ENCODE data around the gene PTPN18. TPM values are rescaled to one million over a fixed set of nuclear protein-coding genes. Genes with fewer than 3 reads are reported as not detected.

The PTPN18 gene
- total RNA-seq, 1 donor from 2014 or later: 30.2 TPM

DNA sequence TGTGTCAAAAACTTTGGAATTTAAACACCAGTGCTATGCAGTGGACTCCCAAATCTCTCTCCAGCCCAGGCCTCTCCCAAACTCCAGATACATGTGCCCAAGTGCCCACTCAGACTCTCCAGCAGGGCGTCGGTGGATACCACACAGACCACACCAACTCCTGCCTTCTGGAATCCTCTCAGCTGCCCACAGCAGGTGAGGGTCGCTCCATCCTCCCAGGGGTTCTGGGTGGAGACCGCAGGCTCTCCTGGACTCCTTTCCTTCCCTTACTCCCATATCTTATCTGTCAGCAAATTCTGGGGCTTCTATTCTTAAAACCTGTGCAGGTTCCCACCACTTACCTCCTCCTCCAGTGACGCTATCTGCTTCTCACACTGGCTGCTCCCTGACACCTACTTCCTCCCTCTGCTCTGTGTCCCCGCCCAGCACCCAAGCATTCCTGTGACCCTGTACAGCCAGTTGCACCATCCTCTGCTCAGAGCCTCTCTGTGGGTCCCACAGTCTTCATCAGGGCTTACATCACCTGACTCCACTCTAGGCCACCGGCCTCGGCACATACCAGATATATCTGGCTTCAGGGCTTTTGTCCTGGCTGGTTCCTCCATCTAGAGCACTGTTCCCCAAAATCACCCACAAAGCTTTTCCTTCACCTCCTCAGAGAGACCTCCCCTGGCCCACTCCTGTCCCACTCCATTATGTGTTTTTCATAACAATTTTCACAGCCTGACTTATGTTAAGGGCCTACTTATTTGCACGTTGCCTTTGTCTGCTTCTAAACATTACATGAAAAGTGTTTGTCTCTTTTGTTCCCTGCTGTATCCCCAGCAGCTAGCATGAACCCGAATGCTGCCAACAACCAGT, 15.7 kb upstream of the PTPN18 start:
- DNase-seq (ENCODE audit: extremely low spot score, unreplicated experiment): no peak
- H3K36me3 Mint-ChIP-seq (ENCODE audit: unreplicated experiment): peaks cover 17% of the 10 kb centered on the region
- no peaks in the 10 kb centered on the region for H3K9me3 Mint-ChIP-seq (ENCODE audit: unreplicated experiment)
- TF ChIP-seq, protein P1, sequence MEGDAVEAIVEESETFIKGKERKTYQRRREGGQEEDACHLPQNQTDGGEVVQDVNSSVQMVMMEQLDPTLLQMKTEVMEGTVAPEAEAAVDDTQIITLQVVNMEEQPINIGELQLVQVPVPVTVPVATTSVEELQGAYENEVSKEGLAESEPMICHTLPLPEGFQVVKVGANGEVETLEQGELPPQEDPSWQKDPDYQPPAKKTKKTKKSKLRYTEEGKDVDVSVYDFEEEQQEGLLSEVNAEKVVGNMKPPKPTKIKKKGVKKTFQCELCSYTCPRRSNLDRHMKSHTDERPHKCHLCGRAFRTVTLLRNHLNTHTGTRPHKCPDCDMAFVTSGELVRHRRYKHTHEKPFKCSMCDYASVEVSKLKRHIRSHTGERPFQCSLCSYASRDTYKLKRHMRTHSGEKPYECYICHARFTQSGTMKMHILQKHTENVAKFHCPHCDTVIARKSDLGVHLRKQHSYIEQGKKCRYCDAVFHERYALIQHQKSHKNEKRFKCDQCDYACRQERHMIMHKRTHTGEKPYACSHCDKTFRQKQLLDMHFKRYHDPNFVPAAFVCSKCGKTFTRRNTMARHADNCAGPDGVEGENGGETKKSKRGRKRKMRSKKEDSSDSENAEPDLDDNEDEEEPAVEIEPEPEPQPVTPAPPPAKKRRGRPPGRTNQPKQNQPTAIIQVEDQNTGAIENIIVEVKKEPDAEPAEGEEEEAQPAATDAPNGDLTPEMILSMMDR (IDR thresholded peaks at IDR 0.05): no peak
- H3K4me3 Mint-ChIP-seq (ENCODE audit: unreplicated experiment): peak overlapping the region; percentile 34
- no peaks in the 10 kb centered on the region for H3K27me3 Mint-ChIP-seq (ENCODE audit: unreplicated experiment)
- no peak overlapping the region for H3K27ac Mint-ChIP-seq (ENCODE audit: unreplicated experiment)
- H3K4me1 Mint-ChIP-seq (ENCODE audit: unreplicated experiment): peaks cover 39% of the 10 kb centered on the region

DNA sequence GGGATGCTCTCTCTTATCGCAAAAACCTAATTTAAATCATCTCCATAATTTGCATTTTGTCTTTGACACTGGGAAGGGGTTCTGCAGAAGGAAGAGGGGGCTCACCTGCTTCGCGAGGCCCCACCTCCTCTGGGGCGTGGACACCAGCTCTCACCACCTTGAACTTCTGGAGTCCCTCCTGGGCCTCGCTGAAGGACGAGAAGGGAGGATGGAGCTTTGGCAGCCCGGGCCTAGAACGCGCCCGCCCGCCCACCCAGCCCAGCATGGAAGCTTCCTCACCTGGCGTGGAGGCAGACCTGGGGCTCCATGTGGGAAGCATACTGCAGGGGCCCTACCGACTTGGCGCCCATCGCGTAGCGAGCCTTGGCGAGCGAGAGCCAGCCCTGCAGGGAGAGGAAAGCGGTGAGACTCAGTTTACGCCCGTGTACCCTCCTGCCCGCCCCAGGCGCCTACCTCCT, 14.3 kb upstream of the PTPN18 start:
- peak overlapping the region; percentile 100 for H3K27ac Mint-ChIP-seq (ENCODE audit: unreplicated experiment)
- H3K4me3 Mint-ChIP-seq (ENCODE audit: unreplicated experiment): peak overlapping the region; percentile 100
- peaks cover 27% of the 10 kb centered on the region for H3K36me3 Mint-ChIP-seq (ENCODE audit: unreplicated experiment)
- TF ChIP-seq, protein P1 (IDR thresholded peaks at IDR 0.05): no peak
- H3K9me3 Mint-ChIP-seq (ENCODE audit: unreplicated experiment): no peaks in the 10 kb centered on the region
- H3K27me3 Mint-ChIP-seq (ENCODE audit: unreplicated experiment): no peaks in the 10 kb centered on the region
- H3K4me1 Mint-ChIP-seq (ENCODE audit: unreplicated experiment): peaks cover 38% of the 10 kb centered on the region
- no peak for DNase-seq (ENCODE audit: extremely low spot score, unreplicated experiment)

DNA sequence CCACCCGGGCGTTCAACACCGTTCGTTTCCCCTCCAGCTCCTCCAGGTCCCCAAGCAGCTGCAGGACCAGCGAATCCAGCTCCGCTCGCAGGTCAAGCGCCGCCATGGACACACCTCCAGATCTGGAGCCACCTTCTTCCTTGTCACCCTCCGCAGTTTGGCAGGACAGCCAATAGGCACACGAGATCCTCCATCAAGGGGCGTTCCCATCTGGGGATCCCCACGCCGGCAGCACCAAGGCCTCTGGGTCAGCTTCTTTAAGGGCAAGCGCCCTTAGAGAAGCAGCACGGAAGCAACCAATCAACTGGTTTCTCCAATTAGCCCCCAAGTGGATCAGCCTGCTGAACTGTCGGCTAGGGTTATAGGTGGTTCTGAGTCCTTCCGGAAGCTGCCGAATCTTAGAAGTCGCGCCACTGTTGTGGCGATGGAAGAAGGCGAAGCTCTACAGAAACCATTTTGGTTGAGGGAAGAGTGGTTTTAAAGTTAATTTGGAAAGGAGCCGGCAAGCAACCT, 13.8 kb upstream of the PTPN18 start:
- Mint-ChIP-seq H3K27me3 (ENCODE audit: unreplicated experiment) (no peaks in the 10 kb centered on the region), H3K4me1 (ENCODE audit: unreplicated experiment) (peaks cover 33% of the 10 kb centered on the region), H3K36me3 (ENCODE audit: unreplicated experiment) (peaks cover 30% of the 10 kb centered on the region), H3K9me3 (ENCODE audit: unreplicated experiment) (no peaks in the 10 kb centered on the region), H3K27ac (ENCODE audit: unreplicated experiment) (peak overlapping the region; percentile 100), H3K4me3 (ENCODE audit: unreplicated experiment) (peak overlapping the region; percentile 100)
- peak; percentile 95 for DNase-seq (ENCODE audit: extremely low spot score, unreplicated experiment)
- TF ChIP-seq, protein P1 (IDR thresholded peaks at IDR 0.05): no peak

DNA sequence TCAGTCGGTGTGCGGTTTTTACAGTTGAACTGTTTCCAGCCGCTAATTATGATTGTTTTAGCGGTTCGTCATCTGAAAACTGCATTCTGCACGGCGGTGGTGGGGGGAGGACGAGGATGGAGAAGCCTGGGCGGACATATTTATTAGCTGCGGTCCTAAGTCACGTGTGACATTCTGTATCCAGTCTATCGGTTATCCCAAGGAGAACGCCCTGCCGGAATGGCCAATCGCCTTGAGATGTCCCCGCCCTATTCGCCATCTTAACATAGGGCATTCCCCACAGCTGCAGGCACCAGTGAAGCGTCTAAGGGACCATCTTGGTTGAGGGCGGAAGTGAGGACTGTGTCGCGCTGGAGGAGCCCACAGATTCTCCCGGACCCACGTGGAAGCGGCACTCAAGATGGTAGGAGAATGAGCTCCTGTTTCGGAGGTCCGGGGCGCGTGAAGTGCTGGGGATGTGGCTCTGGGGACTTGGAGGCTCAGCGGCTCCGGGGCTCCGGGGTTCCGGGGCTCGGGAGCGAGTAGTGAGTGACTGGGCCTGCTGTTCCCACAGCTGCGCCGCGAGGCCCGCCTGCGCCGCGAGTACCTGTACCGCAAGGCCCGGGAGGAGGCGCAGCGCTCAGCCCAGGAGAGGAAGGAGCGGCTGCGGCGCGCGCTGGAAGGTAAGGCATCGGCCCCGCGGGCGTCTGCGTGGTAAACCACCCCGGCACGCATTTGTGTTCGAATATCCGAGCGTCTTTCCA, 13.2 kb upstream of the PTPN18 start, which contains the start of gene IMP4:
TSS of gene IMP4 (plus strand) at position 365 of the 743 bp plus-strand sequence. CDS start at position 401, 36 bp downstream.
- Mint-ChIP-seq H3K27ac (ENCODE audit: unreplicated experiment) (peak within 1 kb of the TSS; percentile 100), H3K4me3 (ENCODE audit: unreplicated experiment) (peak within 1 kb of the TSS; percentile 100), H3K4me1 (ENCODE audit: unreplicated experiment) (peaks cover 27% of the 10 kb centered on the region), H3K36me3 (ENCODE audit: unreplicated experiment) (peaks cover 36% of the 10 kb centered on the region), H3K27me3 (ENCODE audit: unreplicated experiment) (no peaks in the 10 kb centered on the region), H3K9me3 (ENCODE audit: unreplicated experiment) (no peaks in the 10 kb centered on the region)
- TF ChIP-seq, protein P1 (IDR thresholded peaks at IDR 0.05): peak; percentile 43
- DNase-seq (ENCODE audit: extremely low spot score, unreplicated experiment): peak; percentile 98
